HG02943 (cell line): ENCODE measurements around the gene CTSF.
A peak's percentile ranks its signal among the peaks of the same experiment; 100 is the strongest.
"Not testable (repeated sequence)": the region's sequence is repeated elsewhere in the genome, so short reads cannot be mapped to it uniquely, and the experiment has no call there.

Experiments used
- ATAC-seq: cut with Tn5 transposase; IDR thresholded peaks from one replicate; pipeline ENCODE4 v1.9.1; 2021; ENCODE audit warnings: mild to moderate bottlenecking, low read depth, moderate library complexity; ENCODE audit not compliant: unreplicated experiment

The CTSF gene

GRCh38 chr11:66568124-66568916 lies at the start of gene CTSF:
TSS of gene CTSF (minus strand) at chr11:66568606. CDS start at chr11:66568486, 120 bp downstream.
- no peak for ATAC-seq

GRCh38 chr11:66617155-66617834 lies 48.9 kb upstream of the CTSF start:
- ATAC-seq: peak; percentile 10

- peak; percentile 84 for ATAC-seq
These were observed 48.2 kb upstream of the CTSF start, which contains the start of gene RBM14 for GRCh38 chr11:66616379-66617154. TSS of gene RBM14 (plus strand) at chr11:66616630. CDS start at chr11:66616721, 91 bp downstream.

- no peak for ATAC-seq
These were observed 45.7 kb upstream of the CTSF start for GRCh38 chr11:66614073-66614472.

GRCh38 chr11:66612458-66612857 lies 44.1 kb upstream of the CTSF start:
- no peak for ATAC-seq

DNA sequence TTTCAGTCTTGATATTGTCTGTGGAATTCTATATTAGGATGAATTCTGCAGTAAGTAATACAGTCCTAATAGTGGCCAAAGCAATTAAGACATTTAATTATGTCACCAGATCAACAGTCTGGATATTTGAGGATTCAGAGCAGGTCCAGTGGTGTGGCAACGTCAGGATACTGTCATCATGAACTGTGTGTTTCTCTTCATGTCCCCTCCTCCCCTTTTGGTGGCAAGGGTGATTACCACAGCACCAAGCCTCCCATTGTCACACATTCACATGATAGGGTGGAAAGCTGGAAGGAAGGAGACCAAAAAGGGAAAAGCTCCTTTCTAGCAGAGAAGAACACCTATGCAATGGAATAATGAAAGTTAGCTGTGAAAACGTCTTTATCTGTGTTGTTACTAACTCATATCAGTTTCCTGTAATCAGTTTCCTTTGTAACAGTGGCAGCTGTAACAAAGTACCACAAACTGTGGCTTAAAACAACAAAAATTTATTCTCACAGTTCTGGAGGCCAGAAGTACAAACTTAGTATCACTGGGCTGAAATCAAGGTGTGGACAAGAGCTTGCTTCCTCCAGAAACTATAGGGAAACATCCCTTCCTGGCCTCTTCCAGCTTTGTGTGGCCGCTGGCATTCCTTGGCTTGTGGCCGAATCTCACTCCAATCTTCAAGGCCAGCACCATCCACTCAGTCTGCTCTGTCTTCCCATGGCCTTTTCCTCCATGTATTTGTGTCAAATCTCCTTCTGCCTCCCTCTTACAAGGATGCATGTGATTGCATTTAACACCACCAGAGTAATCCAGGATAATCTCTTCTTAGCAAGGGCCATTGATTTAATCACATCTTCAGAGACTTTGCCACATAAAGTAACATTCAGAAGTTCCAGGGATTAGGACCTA lies 41.6 kb upstream of the CTSF start:
- no peak for ATAC-seq

DNA sequence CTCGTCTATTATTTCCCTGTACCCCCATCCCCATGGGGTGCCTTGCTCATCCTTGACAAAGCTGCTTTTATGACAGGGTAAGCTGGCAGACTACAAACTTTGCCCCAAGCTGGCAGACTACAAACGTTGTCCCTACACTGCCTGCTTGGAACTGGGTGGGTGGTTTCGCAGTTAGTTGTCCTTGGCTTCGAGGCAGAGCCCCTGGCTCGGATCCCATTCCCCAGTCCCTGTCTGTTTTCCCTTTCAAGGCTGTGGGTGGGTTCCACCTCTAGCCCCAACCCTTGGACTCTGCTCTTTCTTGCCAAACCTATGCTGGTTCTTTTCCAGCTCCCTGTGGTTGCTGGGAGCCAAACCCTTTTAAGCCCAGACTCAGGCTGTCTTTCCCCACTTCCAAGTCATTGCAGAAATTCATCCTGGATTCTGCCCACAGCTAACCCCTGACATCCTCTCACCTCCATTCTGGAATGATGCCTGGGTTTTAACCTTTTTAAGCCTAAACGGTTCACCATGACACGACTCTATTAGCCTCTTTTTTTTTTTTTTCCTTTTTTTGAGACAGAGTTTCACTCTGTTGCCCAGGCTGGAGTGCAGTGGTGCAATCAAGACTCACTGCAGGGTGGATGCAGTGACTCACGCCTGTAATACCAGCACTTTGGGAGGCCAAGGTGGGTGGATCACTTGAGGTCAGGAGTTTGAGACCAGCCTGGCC lies 38.9 kb upstream of the CTSF start:
- no peak for ATAC-seq

DNA sequence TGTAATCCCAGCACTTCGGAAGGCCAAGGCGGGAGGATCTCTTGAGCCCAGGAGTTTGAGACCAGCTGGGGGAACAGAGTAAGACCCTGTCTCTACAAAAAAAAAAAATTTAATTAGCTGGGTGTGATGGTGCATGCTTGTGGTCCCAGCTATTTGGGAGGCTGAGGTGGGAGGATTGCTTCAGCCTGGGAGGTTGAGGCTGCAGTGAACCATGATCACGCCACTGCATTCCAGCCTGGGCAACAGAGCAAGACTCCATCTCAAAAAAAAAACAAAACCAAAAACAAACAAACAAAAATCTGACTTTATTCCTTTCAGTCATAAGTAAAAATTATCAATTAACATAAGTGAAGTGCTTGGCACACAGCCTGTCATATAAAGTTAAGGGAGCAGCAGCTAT lies 38.2 kb upstream of the CTSF start:
- ATAC-seq: not testable (repeated sequence)

DNA sequence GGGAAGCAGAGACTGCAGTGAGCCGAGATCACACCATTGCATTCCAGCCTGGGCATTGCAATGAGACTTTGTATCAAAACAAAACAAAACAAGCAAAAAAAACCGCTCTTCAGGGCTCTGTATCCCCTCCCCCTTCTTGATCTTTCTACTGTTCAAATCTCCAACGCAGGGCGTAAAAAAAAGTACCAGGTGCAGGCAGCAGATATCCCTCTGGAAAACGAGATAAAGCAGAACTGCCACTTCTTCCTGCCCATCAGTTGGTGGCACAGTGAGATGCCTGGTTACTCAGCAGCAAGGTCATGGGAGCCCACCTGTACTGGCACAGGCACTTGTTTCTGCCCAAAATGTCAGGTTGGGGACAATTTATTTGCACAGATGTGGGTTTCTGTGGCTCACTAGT lies 35.7 kb upstream of the CTSF start:
- no peak for ATAC-seq

DNA sequence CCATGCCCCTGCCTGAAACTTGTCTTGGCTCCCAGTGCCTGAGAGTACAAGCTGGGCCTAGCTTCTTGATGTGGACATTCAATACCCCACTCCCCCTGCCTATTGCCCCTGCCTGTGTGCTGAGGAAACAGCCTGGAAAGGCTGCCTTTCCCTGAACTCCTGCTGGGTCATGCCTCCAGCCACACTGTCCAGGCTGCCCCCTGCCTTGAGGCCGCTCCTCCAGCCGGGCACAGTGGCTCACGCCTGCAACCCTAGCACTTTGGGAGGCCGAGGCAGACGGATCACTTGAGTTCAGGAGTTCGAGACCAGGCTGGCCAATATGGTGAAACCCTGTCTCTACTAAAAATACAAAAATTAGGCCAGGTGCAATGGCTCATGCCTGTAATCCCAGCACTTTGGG lies 34.7 kb upstream of the CTSF start:
- no peak for ATAC-seq

GRCh38 chr11:66600631-66601233 lies 32.3 kb upstream of the CTSF start:
- no peak for ATAC-seq

- ATAC-seq: no peak
These were observed 31.8 kb upstream of the CTSF start for GRCh38 chr11:66600219-66600618.

DNA sequence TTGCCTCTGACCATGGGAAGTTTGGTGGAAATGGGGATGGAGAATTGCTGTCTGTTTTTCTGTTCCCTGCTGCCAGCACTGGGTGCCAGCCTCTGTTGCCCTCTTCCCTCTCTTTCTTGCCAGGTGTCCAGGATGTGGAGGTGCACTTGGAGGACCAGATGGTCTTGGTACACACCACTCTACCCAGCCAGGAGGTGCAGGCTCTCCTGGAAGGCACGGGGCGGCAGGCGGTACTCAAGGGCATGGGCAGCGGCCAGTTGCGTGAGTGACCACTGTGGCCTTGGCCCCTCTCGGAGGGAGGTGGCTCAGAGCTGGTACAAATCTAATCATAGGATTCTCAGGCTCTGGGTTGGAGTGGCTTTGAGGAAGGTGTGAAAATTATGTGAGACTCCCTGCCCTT lies 30.6 kb upstream of the CTSF start:
- no peak for ATAC-seq

DNA sequence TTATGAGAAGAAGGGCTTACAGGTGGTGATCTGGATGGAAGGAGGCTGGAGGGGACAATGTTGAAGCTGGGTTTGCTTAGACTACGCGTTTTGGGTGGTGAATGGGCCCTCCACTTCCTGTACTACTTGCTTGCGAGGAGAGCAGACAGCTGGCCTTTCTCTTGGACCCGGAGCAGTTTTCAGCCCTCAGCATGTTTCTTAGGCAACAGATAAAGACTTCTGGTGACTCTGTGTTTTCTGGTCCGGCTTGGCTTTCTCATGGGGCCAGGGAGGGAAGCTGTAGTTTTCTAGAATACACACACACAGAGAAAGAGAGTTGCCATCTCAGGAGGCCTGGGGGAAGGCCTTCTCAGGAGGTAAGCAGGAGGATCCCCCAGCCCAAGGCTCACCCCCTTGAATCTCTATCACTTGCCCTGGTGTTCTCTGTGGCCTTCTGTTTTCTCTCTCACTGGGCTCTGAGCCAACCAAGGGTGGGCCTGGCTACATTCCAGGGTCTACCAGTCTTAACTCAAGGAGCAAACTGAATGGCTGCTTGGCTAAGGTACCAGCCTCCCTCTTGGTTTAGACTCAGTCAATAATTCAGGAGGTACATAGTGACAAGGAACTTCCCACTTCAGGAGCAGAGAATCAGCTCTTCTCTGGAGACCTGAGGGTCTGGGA lies 27.0 kb upstream of the CTSF start:
- no peak for ATAC-seq

- no peak for ATAC-seq
These were observed 25.2 kb upstream of the CTSF start for GRCh38 chr11:66593650-66594049.

DNA sequence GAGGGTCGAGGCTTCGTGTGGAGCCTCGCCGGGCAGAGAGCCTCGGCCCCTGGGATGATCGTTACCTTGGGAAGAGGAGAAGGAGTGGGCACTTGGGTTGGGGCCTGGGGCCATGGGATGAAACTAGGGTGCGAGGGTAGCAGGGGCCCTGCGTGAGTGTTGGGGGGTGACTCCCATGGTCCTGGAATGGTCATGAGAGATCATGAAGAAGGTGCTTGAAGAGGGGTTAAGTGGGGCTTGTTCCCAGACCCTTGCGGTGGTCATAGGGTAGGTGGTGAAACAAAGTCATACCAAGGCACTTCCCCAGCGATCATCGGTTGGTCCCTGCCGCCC lies 24.9 kb upstream of the CTSF start:
- no peak for ATAC-seq

- ATAC-seq: peak; percentile 84
These were observed 24.3 kb upstream of the CTSF start, which contains the start of the genes CCDC87 and CCS for GRCh38 chr11:66592457-66593302. TSS of gene CCDC87 (minus strand) at chr11:66593063. CDS start at chr11:66593015, 48 bp downstream. TSS of gene CCS (plus strand) at chr11:66593185. CDS start at chr11:66593262, 77 bp downstream.

DNA sequence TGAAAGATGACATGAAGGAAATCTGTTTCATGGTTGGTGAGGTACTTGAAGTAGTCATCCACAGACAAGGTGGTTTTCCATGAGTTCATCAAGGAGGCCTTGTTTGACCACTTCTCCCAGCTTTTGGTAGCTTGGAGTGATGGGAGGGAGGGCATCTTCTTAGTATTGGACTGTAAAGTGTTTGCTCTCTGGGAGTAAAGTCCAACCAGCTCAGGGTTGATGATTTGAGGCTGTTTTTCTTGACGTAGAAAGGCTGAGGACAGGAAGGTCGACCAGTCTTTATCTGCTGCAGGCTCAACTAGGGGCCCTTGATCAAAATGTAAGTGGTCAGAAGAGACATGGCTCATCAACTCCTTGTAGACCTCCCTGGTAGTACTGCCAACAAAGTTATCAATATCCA lies 22.8 kb upstream of the CTSF start:
- no peak for ATAC-seq
